HG02759 (cell line): ENCODE data around the gene RIMKLB.
"Not testable (repeated sequence)": the region's sequence is repeated elsewhere in the genome, so short reads cannot be mapped to it uniquely, and the experiment has no call there.

ENCODE experiments used
- ATAC-seq: cut with Tn5 transposase; IDR thresholded peaks from one replicate; pipeline ENCODE4 v1.9.1; 2021; ENCODE audit warnings: mild to moderate bottlenecking, moderate library complexity; ENCODE audit not compliant: unreplicated experiment

Gene RIMKLB

DNA sequence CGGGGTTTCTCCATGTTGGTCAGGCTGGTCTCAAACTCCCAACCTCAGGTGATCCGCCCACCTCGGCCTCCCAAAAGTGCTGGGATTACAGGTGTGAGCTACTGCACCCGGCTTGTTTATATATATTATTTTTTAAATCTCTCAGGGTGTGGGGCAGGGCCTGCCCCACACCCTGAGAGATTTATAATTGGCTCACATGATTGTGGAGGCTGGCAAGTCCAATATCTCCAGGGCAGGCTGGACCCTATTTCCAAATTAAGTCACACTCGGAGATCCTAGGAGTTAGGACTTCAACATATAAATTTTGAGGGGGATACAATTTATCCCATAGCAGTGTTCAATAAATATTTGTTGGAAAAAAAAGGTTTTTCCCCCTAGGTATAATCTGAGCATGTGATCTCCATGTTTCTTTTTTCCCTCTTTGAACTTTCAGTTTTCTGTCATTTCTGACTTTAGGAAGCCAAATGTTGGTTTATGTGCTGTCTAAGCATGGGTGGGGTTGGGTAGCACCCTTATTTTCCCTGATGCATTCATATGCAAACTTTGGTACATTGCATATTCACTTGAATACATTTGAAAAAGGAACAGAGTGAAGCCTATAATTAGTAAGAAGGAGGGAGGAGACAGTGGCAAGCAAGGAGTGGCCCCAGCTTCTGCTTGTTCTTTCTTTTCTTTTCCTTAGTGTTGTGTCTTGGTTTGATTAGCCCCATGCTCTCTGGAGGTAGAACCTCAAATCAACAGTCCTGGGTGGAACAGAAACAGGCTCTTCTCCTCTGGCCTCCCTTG lies 116.0 kb downstream of the RIMKLB start:
- no peak for ATAC-seq

GRCh38 chr12:8816448-8817050 lies 118.8 kb downstream of the RIMKLB start:
- no peak for ATAC-seq

DNA sequence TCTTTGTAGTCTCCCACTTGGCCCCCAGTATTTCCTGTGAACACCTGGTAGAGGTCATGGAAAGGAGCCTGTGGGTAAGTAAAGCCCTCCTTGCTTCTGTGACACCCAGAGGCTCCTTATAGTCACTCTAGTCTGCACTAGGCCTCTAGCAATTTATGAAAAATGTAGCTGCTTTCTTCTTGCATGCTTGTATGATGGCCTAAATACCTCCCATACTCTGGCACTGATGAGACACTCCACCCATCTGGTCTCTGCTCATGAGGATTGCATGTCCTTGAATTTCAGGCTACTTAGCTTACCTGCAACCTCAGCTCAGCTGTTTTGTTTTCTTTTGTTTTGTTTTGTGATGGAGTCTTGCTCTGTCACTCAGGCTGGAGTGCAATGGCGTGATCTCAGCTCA lies 120.1 kb downstream of the RIMKLB start:
- no peak for ATAC-seq

DNA sequence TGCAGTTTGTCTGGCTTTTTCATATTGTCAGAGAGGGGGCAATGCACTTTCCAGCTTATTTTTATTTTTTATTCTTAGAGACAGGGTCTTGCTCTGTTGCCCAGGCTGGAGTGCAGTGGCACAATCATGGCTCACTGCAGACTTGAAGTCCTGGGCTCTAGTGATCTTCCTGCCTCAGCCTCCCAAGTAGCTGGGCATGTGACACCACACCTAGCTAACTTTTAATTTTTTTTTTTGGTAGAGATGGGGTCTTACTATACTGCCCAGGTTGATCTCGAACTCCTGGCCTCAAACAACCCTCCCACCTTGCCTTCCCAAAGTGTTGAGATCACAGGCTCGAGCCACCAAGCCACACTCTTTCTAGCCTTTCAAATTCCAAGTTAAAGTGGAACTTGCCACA lies 120.7 kb downstream of the RIMKLB start:
- no peak for ATAC-seq

- ATAC-seq: no peak
These were observed 121.8 kb downstream of the RIMKLB start for GRCh38 chr12:8819666-8819980.

GRCh38 chr12:8820676-8821407 lies 123.1 kb downstream of the RIMKLB start:
- not testable (repeated sequence) for ATAC-seq

- no peak for ATAC-seq
These were observed 123.8 kb downstream of the RIMKLB start for GRCh38 chr12:8821591-8821990.

- ATAC-seq: no peak
These were observed 124.5 kb downstream of the RIMKLB start, which contains the start of gene A2ML1 for GRCh38 chr12:8822298-8822697. Gene A2ML1 (plus strand): TSS chr12:8822621. CDS start chr12:8822652, 31 bp downstream.

- no peak for ATAC-seq
These were observed 125.9 kb downstream of the RIMKLB start for GRCh38 chr12:8823565-8824300.

- ATAC-seq: no peak
These were observed 129.9 kb downstream of the RIMKLB start for GRCh38 chr12:8827551-8828256.

DNA sequence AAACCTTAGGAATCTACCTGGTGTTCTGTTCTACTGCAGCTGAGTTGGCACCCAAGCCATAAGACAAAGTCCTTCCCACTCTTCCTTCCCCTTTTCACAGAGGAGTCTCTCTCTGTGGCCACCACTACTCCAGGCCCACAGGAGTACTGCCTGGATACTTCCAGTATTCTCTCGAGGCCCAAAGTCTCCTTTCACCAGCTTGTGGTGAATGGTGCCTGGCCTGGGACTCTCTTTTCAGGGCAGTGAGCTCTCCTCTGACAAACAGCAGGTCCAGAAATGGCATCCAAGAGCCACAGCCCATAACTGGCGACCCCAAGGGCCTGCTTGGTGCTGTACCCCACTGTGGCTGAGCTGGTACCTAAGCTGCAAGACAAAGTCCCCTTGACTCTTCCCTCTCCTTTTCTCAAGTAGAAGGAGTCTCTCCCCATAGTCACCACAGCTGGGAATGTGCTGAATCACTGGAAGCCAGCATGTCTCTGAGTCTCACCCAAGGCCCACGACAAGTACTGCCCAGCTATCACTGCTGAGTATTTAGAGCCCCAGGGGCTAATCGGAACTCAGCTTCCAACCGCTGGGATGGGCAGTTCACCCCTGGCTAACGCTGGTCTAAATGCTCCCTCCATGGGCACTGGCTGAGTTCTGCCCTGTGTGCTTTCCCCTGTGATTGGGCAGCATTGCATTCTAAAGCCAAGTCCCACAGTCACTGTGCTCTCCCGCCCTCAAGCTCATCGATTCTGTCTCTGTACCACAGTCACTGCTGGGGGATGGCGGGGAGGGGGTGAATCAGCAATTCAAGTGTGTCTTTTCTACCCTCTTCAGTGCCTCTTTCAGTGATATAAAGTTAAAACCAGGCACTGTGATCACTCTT lies 130.7 kb downstream of the RIMKLB start:
- ATAC-seq: no peak

GRCh38 chr12:8829125-8829518 lies 131.3 kb downstream of the RIMKLB start:
- ATAC-seq: no peak

- no peak for ATAC-seq
These were observed 131.8 kb downstream of the RIMKLB start for GRCh38 chr12:8829621-8830020.

GRCh38 chr12:8831116-8831515 lies 133.3 kb downstream of the RIMKLB start:
- ATAC-seq: no peak

DNA sequence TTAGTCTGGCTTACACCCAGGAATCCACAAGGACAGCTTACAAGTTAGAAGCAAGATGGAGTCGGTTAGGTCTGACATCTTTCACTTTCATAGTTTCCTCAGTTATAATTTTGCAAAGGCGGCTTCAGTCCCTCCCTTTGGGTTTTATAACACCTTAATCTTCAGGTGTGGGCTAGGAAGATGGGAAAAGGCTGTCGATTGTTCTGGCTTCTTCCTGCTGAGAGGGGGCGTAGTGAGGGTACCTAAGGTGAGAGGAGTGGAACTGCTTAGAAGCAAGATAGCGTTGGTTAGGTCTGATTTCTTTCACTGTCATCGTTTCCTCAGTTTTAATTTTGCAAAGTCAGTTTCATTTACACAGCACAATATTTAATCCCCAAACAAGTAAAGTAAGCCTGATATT lies 134.7 kb downstream of the RIMKLB start:
- ATAC-seq: no peak
